HUDEP-2 (cell line): Measurements from ENCODE around the gene AP3S2.
"Not testable (repeated sequence)": the region's sequence is repeated elsewhere in the genome, so short reads cannot be mapped to it uniquely, and the experiment has no call there.

Source experiments
- DNase-seq, 76 experiments: peaks; one replicate each; lab custom pipeline; 2025; ENCODE audit not compliant: unreplicated experiment in 76 of 76; lab: John Stamatoyannopoulos, UW

Gene AP3S2

GRCh38 chr15:89870688-89871288, 23.0 kb downstream of the AP3S2 start:
- DNase-seq = no peak

GRCh38 chr15:89870006-89870405, 23.8 kb downstream of the AP3S2 start:
- DNase-seq = no peak

GRCh38 chr15:89869490-89869889, 24.3 kb downstream of the AP3S2 start:
- not testable (repeated sequence) for DNase-seq

- DNase-seq = no peak
Observed at GRCh38 chr15:89864958-89865739, 28.6 kb downstream of the AP3S2 start.

GRCh38 chr15:89863918-89864317, 29.9 kb downstream of the AP3S2 start:
- DNase-seq = no peak

GRCh38 chr15:89860891-89861290, 32.9 kb downstream of the AP3S2 start:
- DNase-seq = peak in 8 of 76 experiments; percentile 1 to 33 (median 12)

GRCh38 chr15:89860431-89860830, 33.4 kb downstream of the AP3S2 start:
- DNase-seq = no peak

GRCh38 chr15:89858661-89859458, 34.9 kb downstream of the AP3S2 start:
- DNase-seq = no peak

- DNase-seq = no peak
Observed at GRCh38 chr15:89857673-89858072, 36.1 kb downstream of the AP3S2 start.

- no peak for DNase-seq
Observed at GRCh38 chr15:89855948-89856347, 37.8 kb downstream of the AP3S2 start.

- not testable (repeated sequence) for DNase-seq
Observed at GRCh38 chr15:89854863-89855262, 38.9 kb downstream of the AP3S2 start.

GRCh38 chr15:89852342-89852995, 41.3 kb downstream of the AP3S2 start:
- DNase-seq = no peak

GRCh38 chr15:89851673-89852341, 42.0 kb downstream of the AP3S2 start:
- DNase-seq = no peak

- DNase-seq = no peak
Observed at GRCh38 chr15:89848970-89849292, 44.9 kb downstream of the AP3S2 start.

GRCh38 chr15:89847101-89847500, 46.7 kb downstream of the AP3S2 start:
- DNase-seq = no peak

GRCh38 chr15:89845305-89845893, 48.4 kb downstream of the AP3S2 start:
- no peak for DNase-seq

GRCh38 chr15:89841962-89842361, 51.8 kb downstream of the AP3S2 start:
- DNase-seq = no peak

- no peak for DNase-seq
Observed at GRCh38 chr15:89841306-89841705, 52.5 kb downstream of the AP3S2 start.

- DNase-seq = no peak
Observed at GRCh38 chr15:89839167-89839810, 54.5 kb downstream of the AP3S2 start.

- DNase-seq = no peak
Observed at GRCh38 chr15:89837830-89838178, 56.0 kb downstream of the AP3S2 start.
